Right atrium auricular region (tissue), 2 donors: ENCODE data around the gene TBRG4. TPM values are rescaled to one million over a fixed set of nuclear protein-coding genes. Genes with fewer than 3 reads are reported as not detected.
"Not testable (repeated sequence)": the region's sequence is repeated elsewhere in the genome, so short reads cannot be mapped to it uniquely, and the experiment has no call there.

Experiments
- DNase-seq: peaks from one replicate; pipeline ENCODE4 v3.0.0-alpha.2; 2019; ENCODE audit warnings: low spot score
- H3K27ac ChIP-seq, 2 donors: fragments of 200-600 bp; sonication (generic); 1 replicate in 1 of 2; 2 replicates in 1 of 2; pipeline ENCODE4 v1.5.1; 2016 to 2019
- H3K27me3 ChIP-seq, 2 donors: fragments of 200-600 bp; sonication (generic); one replicate each; pipeline versions ENCODE4 v1.5.1 to v1.6.0; 2017 to 2019
- H3K36me3 ChIP-seq: fragments of 200-600 bp; sonication (generic); one replicate; pipeline ENCODE4 v1.5.1; 2016
- H3K4me1 ChIP-seq, 2 donors: fragments of 200-600 bp; sonication (generic); one replicate each; pipeline versions ENCODE4 v1.5.1 to v1.6.0; 2017 to 2019
- H3K4me3 ChIP-seq, 2 donors: fragments of 200-600 bp; sonication (generic); 1 replicate in 1 of 2; 2 replicates in 1 of 2; pipeline ENCODE4 v1.5.1; 2017 to 2019; ENCODE audit warnings: mild to moderate bottlenecking in 1 of 2, moderate library complexity in 1 of 2
- H3K9me3 ChIP-seq, 2 donors: fragments of 200-600 bp; sonication (generic); one replicate each; pipeline ENCODE4 v1.5.1; 2019
- total RNA-seq, 2 donors: library from RNA; depleted of rRNA; stranded (reverse); fragments of >200 nt; gene quantifications; one replicate each; pipeline ENCODE4 v1.1.0, GENCODE V29; 2016
- TF ChIP-seq, protein P1 (sequence below), 2 donors: fragments of 200-600 bp; sonication (generic); IDR thresholded peaks; one replicate each; pipeline ENCODE4 v1.5.1; 2019; ENCODE audit warnings: antibody characterized with exemption in 2 of 2

Gene TBRG4
- total RNA-seq, 2 donors from 2014 or later, result 46.1 to 48.2 TPM

DNA sequence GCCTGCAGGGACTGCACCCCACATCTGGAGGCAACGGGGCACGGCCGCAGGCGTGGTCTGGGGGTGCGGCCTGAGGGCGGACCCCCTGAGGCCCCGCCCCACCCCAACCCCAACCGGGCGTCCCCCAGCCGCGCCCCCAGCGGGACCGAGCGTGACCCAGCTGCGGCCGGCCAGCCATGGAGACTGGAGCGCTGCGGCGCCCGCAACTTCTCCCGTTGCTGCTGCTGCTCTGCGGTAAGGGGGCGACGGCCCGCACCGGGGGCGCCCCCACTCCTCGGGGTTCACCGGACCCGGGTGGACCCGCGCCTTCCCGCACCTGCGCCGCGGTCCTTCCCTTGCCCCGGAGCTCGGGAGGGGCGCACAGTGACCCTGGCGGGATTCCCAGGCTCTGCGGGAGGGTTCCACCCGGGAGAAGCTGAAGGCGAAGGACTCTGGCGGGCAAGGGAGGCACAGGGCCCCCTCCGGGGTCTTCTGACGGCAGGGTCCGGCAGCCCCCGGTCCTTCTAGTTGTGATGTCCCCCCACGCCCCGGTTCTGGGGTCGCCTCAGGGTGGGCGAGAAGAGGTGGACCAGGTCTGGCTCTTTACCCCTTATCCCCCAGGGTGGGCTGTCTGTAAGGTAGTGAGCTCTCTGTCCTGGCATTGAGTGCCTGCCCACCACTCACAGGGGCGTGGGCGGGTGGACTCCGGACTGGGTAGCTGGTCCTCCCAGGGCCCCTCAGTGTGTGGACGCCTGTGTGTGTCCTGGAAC lies 46.3 kb upstream of the TBRG4 start, which contains the start of gene RAMP3:
Gene RAMP3 (plus strand): TSS at position 139 of the 749 bp plus-strand sequence. CDS start 38 bp downstream, at position 177.
- TF ChIP-seq, protein P1, sequence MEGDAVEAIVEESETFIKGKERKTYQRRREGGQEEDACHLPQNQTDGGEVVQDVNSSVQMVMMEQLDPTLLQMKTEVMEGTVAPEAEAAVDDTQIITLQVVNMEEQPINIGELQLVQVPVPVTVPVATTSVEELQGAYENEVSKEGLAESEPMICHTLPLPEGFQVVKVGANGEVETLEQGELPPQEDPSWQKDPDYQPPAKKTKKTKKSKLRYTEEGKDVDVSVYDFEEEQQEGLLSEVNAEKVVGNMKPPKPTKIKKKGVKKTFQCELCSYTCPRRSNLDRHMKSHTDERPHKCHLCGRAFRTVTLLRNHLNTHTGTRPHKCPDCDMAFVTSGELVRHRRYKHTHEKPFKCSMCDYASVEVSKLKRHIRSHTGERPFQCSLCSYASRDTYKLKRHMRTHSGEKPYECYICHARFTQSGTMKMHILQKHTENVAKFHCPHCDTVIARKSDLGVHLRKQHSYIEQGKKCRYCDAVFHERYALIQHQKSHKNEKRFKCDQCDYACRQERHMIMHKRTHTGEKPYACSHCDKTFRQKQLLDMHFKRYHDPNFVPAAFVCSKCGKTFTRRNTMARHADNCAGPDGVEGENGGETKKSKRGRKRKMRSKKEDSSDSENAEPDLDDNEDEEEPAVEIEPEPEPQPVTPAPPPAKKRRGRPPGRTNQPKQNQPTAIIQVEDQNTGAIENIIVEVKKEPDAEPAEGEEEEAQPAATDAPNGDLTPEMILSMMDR (IDR thresholded peaks at IDR 0.05), result no peak
- no peak for DNase-seq

DNA sequence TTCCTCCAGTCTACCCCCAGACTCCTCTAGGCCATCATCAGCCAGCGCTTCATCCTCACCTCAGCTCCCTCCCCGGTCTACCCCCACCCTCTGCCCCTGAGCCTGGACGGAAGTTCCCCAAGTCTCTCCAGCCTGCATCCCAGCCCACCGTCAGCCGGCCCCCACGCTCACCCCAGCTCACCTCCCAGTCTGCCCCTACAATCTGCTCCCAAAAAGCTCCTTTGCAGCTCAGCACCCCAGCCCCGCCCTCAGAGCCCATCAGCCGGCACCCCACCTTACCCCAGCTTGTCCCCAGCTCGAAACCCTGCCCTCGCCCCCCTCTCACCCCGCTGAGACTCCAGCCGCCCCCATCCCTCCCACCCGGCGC lies 45.8 kb upstream of the TBRG4 start:
- no peaks in the 10 kb centered on the region for H3K9me3 ChIP-seq
- no peaks in the 10 kb centered on the region for H3K27me3 ChIP-seq
- TF ChIP-seq, protein P1 (IDR thresholded peaks at IDR 0.05), result no peak
- no peak for DNase-seq
- H3K4me3 ChIP-seq, result peak overlapping the region; percentile 36 to 59
- peak overlapping the region; percentile 40 to 54 for H3K27ac ChIP-seq
- H3K4me1 ChIP-seq, result peaks cover 0 to 18% of the 10 kb centered on the region in 2 donors
- H3K36me3 ChIP-seq, result no peaks in the 10 kb centered on the region

More for the DNA sequence above, 46.3 kb upstream of the TBRG4 start, which contains the start of gene RAMP3:
- peak within 1 kb of the TSS; percentile 36 to 59 for H3K4me3 ChIP-seq
- H3K27me3 ChIP-seq, result no peaks in the 10 kb centered on the region
- H3K9me3 ChIP-seq, result no peaks in the 10 kb centered on the region
- no peaks in the 10 kb centered on the region for H3K36me3 ChIP-seq
- H3K27ac ChIP-seq, result peak within 1 kb of the TSS; percentile 40 to 54
- H3K4me1 ChIP-seq, result peaks cover 0 to 18% of the 10 kb centered on the region in 2 donors

DNA sequence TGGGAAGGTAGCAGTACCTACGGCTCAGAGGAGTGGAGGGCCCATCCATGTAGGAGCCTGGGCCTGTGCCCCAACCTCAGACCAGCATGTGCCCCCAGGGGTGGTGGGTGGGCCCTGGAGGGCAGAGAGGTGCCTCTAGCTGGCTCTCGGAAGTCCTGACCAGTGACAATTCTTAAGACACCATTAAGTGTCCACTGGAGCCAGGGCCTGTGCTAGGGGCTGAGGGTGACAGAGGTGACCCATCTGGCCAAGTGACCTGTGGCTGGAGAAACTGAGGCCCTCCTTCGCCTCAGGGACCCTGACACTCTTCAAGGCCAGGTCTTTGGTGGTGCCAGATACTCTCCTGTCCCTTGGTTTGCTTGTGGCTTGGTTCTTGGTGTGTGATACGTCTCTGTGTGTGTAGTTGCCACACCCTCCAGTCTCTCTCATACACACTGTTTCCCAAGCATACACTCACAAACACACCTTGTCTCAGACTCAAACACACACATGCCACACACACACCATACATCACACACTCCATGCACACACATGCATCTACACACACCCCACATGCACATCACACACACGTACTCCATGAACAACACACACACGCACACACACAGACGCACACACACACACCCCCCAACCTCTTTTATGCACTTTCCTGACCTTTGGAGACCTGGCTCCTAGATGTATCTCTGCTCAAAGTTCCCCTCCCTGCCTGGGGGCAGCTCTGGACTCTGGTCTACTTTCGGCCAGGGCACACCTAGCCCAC lies 45.2 kb upstream of the TBRG4 start:
- Histone ChIP-seq H3K4me3 (peak overlapping the region in 1 of 2 donors; percentile 59), H3K9me3 (no peaks in the 10 kb centered on the region), H3K36me3 (no peaks in the 10 kb centered on the region), H3K27ac (no peak overlapping the region), H3K4me1 (peaks cover 0 to 18% of the 10 kb centered on the region in 2 donors), H3K27me3 (no peaks in the 10 kb centered on the region)
- TF ChIP-seq, protein P1 (IDR thresholded peaks at IDR 0.05), result no peak
- no peak for DNase-seq

DNA sequence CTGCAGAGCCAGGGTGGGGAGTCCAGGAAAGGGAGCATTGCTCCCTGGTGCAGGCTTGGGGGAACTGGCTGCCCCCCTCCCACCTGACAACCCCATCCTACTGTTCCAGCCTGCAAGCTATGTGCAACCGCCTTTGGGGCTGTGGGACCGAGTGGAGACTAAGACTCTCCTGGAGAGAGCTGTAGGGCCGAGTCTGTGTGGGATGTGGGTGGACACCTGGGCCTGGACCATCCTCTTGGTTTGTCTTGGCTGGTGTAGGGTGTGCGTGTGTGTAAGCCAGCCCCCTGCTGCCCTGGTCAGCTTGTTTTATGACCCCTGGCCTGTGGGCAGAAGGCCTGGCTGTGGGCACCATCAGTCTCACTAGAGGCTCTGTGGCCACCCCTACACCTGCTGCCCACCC lies 44.4 kb upstream of the TBRG4 start:
- no peaks in the 10 kb centered on the region for H3K27me3 ChIP-seq
- no peak overlapping the region for H3K4me3 ChIP-seq
- no peak for DNase-seq
- H3K36me3 ChIP-seq, result no peaks in the 10 kb centered on the region
- H3K27ac ChIP-seq, result no peak overlapping the region
- no peaks in the 10 kb centered on the region for H3K9me3 ChIP-seq
- H3K4me1 ChIP-seq, result peaks cover 0 to 18% of the 10 kb centered on the region in 2 donors
- TF ChIP-seq, protein P1 (IDR thresholded peaks at IDR 0.05), result no peak

DNA sequence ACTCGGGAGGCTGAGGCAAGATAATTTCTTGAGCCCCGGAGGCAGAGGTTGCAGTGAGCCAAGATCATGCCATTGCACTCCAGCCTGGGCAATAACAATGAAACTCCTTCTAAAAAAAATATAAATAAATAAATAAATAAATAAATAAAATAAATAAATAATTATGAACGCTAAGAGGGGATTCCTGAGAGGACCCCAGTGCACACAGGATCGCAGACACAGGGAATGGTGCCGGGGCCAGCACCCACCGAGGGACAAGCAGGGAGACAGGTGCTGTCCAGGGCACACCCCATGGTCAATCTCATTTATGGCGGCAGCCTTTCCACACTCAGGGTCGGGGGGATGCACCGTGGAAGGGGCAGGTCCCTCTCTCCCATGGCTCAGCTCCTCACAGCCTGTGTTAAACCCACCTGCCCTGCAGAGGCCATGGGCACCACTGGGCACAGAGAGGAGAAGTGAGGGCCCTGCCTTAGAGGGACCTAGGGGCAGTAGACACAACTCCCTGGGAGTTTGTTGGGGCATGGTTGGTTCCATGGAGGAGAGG lies 43.9 kb upstream of the TBRG4 start:
- TF ChIP-seq, protein P1 (IDR thresholded peaks at IDR 0.05), result no peak
- no peak overlapping the region for H3K4me3 ChIP-seq

DNA sequence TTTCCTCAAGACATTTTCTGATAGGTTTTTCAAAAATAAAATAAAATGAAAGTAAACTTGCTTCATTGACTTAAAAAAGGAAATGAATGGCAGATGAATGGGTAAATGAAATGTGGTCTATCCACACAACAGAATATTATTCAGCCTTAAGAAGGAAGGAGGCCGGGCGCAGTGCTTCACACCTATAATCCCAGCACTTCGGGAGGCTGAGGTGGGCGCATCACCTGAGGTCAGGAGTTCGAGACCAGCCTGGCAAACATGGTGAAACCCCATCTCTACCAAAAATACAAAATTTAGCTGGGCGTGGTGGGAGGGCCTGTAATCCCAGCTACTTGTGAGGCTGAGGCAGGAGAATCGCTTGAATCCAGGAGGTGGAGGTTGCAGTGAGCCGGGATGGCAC lies 42.4 kb upstream of the TBRG4 start:
- not testable (repeated sequence) for DNase-seq, H3K4me3 ChIP-seq

More for the DNA sequence above, 43.9 kb upstream of the TBRG4 start:
- DNase-seq, result no peak
- H3K9me3 ChIP-seq, result no peaks in the 10 kb centered on the region
- no peaks in the 10 kb centered on the region for H3K36me3 ChIP-seq
- no peaks in the 10 kb centered on the region for H3K27me3 ChIP-seq
- peaks cover 0 to 18% of the 10 kb centered on the region in 2 donors for H3K4me1 ChIP-seq
- H3K27ac ChIP-seq, result no peak overlapping the region

More for the DNA sequence above, 42.4 kb upstream of the TBRG4 start:
- H3K27ac ChIP-seq, H3K9me3 ChIP-seq, H3K27me3 ChIP-seq, H3K36me3 ChIP-seq: not testable (repeated sequence)
- H3K4me1 ChIP-seq, result peaks cover 0 to 18% of the 10 kb centered on the region in 2 donors
